Sigmoid colon (tissue), 4 donors: ENCODE measurements around the gene TXLNB.

Source experiments
- CTCF ChIP-seq, 4 experiments: fragments of 450-650 bp in 3 of 4; fragments of 200-600 bp in 1 of 4; IDR thresholded peaks; one replicate each; pipeline ENCODE4 v1.5.1; 2016 to 2019; ENCODE audit warnings: antibody characterized with exemption in 4 of 4, mild to moderate bottlenecking in 3 of 4, moderate library complexity in 2 of 4
- POLR2A ChIP-seq, 2 donors: fragments of 450-650 bp; IDR thresholded peaks; one replicate each; pipeline ENCODE4 v1.6.1; 2016; ENCODE audit warnings: antibody characterized with exemption in 2 of 2, mild to moderate bottlenecking in 2 of 2, moderate library complexity in 2 of 2
- POLR2AphosphoS5 ChIP-seq, 4 donors: sonication (generic); formaldehyde crosslinking; IDR thresholded peaks; one replicate each; pipeline ENCODE4 v1.6.1; 2017; ENCODE audit warnings: antibody characterized with exemption in 4 of 4

GRCh38 chr6:139219271-139219729 is 72.5 kb downstream of the TXLNB start:
- TF ChIP-seq CTCF (IDR thresholded peaks at IDR 0.05) = peak; percentile 56 to 72 (median 66)
- TF ChIP-seq POLR2AphosphoS5 (IDR thresholded peaks at IDR 0.05) = no peak
- TF ChIP-seq POLR2A (IDR thresholded peaks at IDR 0.05) = no peak
